Measurements from ENCODE around the gene BICD1.
"Not testable (repeated sequence)": the region's sequence is repeated elsewhere in the genome, so short reads cannot be mapped to it uniquely, and the experiment has no call there.

The BICD1 gene

GRCh38 chr12:32146074-32146873 is 39.6 kb downstream of the BICD1 start:
- DNase-seq, result peak; percentile 5

GRCh38 chr12:32148372-32148771 is 41.7 kb downstream of the BICD1 start:
- no peak for DNase-seq

- no peak for DNase-seq
Observed at GRCh38 chr12:32149489-32149888, 42.8 kb downstream of the BICD1 start.

- DNase-seq, result no peak
Observed at GRCh38 chr12:32151086-32151485, 44.4 kb downstream of the BICD1 start.

GRCh38 chr12:32151552-32151951 is 44.9 kb downstream of the BICD1 start:
- DNase-seq, result no peak

GRCh38 chr12:32155041-32155440 is 48.4 kb downstream of the BICD1 start:
- no peak for DNase-seq

- DNase-seq, result no peak
Observed at GRCh38 chr12:32155961-32156529, 49.4 kb downstream of the BICD1 start.

GRCh38 chr12:32158525-32158924 is 51.9 kb downstream of the BICD1 start:
- no peak for DNase-seq

GRCh38 chr12:32159381-32159780 is 52.7 kb downstream of the BICD1 start:
- DNase-seq, result no peak

- no peak for DNase-seq
Observed at GRCh38 chr12:32159925-32160324, 53.3 kb downstream of the BICD1 start.

- DNase-seq, result no peak
Observed at GRCh38 chr12:32161058-32161457, 54.4 kb downstream of the BICD1 start.

- no peak for DNase-seq
Observed at GRCh38 chr12:32163596-32163995, 56.9 kb downstream of the BICD1 start.

- DNase-seq, result no peak
Observed at GRCh38 chr12:32166510-32166909, 59.9 kb downstream of the BICD1 start.

GRCh38 chr12:32170437-32170998 is 63.9 kb downstream of the BICD1 start:
- no peak for DNase-seq

GRCh38 chr12:32171211-32171610 is 64.6 kb downstream of the BICD1 start:
- no peak for DNase-seq

- DNase-seq, result no peak
Observed at GRCh38 chr12:32176606-32177005, 70.0 kb downstream of the BICD1 start.

GRCh38 chr12:32178341-32179010 is 71.8 kb downstream of the BICD1 start:
- DNase-seq, result no peak

- DNase-seq, result no peak
Observed at GRCh38 chr12:32179011-32179395, 72.4 kb downstream of the BICD1 start.

GRCh38 chr12:32181498-32182175 is 75.0 kb downstream of the BICD1 start:
- no peak for DNase-seq

- DNase-seq, result no peak
Observed at GRCh38 chr12:32183650-32184049, 77.0 kb downstream of the BICD1 start.

GRCh38 chr12:32187127-32187526 is 80.5 kb downstream of the BICD1 start:
- DNase-seq, result not testable (repeated sequence)

- no peak for DNase-seq
Observed at GRCh38 chr12:32191445-32191844, 84.8 kb downstream of the BICD1 start.
